GM23338 (cell line): ENCODE data around the gene TSPAN4. TPM values are rescaled to one million over a fixed set of nuclear protein-coding genes. Genes with fewer than 3 reads are reported as not detected.
A peak's percentile ranks its signal among the peaks of the same experiment; 100 is the strongest.

ENCODE experiments used
- ATAC-seq: fragments of 200-7000 bp; cut with Tn5 transposase; 3 replicates; pipeline ENCODE4 v1.9.1; 2020
- DNase-seq: peaks from one replicate; pipeline ENCODE4 v3.0.0-alpha.2; 2015; ENCODE audit warnings: low spot score
- H2AFZ ChIP-seq: fragments of 200-600 bp; sonication (generic); 2 replicates; pipeline ENCODE4 v1.8.0; 2016; ENCODE audit warnings: antibody characterized with exemption, mild to moderate bottlenecking, moderate library complexity
- H3F3A ChIP-seq: fragments of 200-600 bp; sonication (generic); replicated peaks from 2 replicates; pipeline ENCODE4 v1.8.0; 2017; ENCODE audit warnings: antibody characterized with exemption, mixed run types, low read depth
- H3K27ac ChIP-seq: fragments of 200-600 bp; sonication (generic); 2 replicates; pipeline ENCODE4 v1.6.1; 2016; ENCODE audit warnings: low read depth
- H3K27me3 ChIP-seq: fragments of 200-600 bp; sonication (generic); 2 replicates; pipeline ENCODE4 v1.8.0; 2016; ENCODE audit warnings: mild to moderate bottlenecking, mixed run types, moderate library complexity; ENCODE audit not compliant: insufficient read depth
- H3K36me3 ChIP-seq: fragments of 200-600 bp; sonication (generic); 2 replicates; pipeline ENCODE4 v1.8.0; 2016; ENCODE audit warnings: mild to moderate bottlenecking; ENCODE audit not compliant: insufficient read depth
- H3K4me1 ChIP-seq: fragments of 200-600 bp; sonication (generic); 2 replicates; pipeline ENCODE4 v1.8.0; 2016; ENCODE audit warnings: mild to moderate bottlenecking, moderate library complexity; ENCODE audit not compliant: insufficient read depth
- H3K4me2 ChIP-seq: fragments of 200-600 bp; sonication (generic); 2 replicates; pipeline ENCODE4 v1.7.1; 2017; ENCODE audit warnings: mixed run types
- H3K4me3 ChIP-seq: fragments of 200-600 bp; sonication (generic); 2 replicates; pipeline ENCODE4 v1.6.1; 2016; ENCODE audit warnings: mixed run types
- H3K79me2 ChIP-seq: fragments of 200-600 bp; sonication (generic); replicated peaks from 2 replicates; pipeline ENCODE4 v1.8.0; 2017; ENCODE audit warnings: mild to moderate bottlenecking; ENCODE audit not compliant: insufficient read depth
- H3K9me2 ChIP-seq: fragments of 200-600 bp; sonication (generic); 2 replicates; pipeline ENCODE4 v1.8.0; 2017; ENCODE audit not compliant: insufficient read depth
- H4K20me1 ChIP-seq: fragments of 200-600 bp; sonication (generic); replicated peaks from 2 replicates; pipeline ENCODE4 v1.8.0; 2017; ENCODE audit warnings: mild to moderate bottlenecking; ENCODE audit not compliant: insufficient read depth
- H3K27ac Mint-ChIP-seq: 2 replicates; pipeline ENCODE4 v1.8.0; 2020; ENCODE audit warnings: inconsistent platforms, mild to moderate bottlenecking, moderate library complexity, mixed read lengths
- H3K27me3 Mint-ChIP-seq: 3 replicates; pipeline ENCODE4 v1.8.0; 2022; ENCODE audit warnings: low read depth, mild to moderate bottlenecking, moderate library complexity, mixed read lengths, inconsistent platforms; ENCODE audit not compliant: insufficient read depth, poor library complexity
- H3K36me3 Mint-ChIP-seq: 3 replicates; pipeline ENCODE4 v1.8.0; 2021; ENCODE audit warnings: low read depth, mild to moderate bottlenecking, inconsistent platforms, moderate library complexity, mixed read lengths
- H3K4me1 Mint-ChIP-seq: 3 replicates; pipeline ENCODE4 v1.8.0; 2020; ENCODE audit warnings: mild to moderate bottlenecking, inconsistent platforms, mixed read lengths
- H3K4me3 Mint-ChIP-seq: 3 replicates; pipeline ENCODE4 v1.8.0; 2021; ENCODE audit warnings: moderate library complexity, mild to moderate bottlenecking, inconsistent platforms, mixed read lengths
- H3K9me3 Mint-ChIP-seq: 3 replicates; pipeline ENCODE4 v1.8.0; 2020; ENCODE audit warnings: moderate library complexity, mild to moderate bottlenecking, inconsistent platforms, mixed read lengths
- CREB1 ChIP-seq: fragments of 250-450 bp; sonication (Bioruptor Pico); IDR thresholded peaks from 2 replicates; pipeline ENCODE4 v1.5.0; 2020; ENCODE audit warnings: low read depth, mild to moderate bottlenecking, moderate library complexity
- EZH2 ChIP-seq: fragments of 200-600 bp; sonication (generic); IDR thresholded peaks from one replicate; pipeline ENCODE4 v1.8.0; 2017; ENCODE audit warnings: antibody characterized with exemption, mild to moderate bottlenecking, low read depth; ENCODE audit not compliant: unreplicated experiment
- JUNB ChIP-seq: IDR thresholded peaks from one replicate; pipeline ENCODE4 v1.6.1; 2016; ENCODE audit warnings: antibody characterized with exemption; ENCODE audit not compliant: unreplicated experiment
- POLR2AphosphoS5 ChIP-seq: IDR thresholded peaks from 2 replicates; pipeline ENCODE4 v1.6.1; 2016; ENCODE audit warnings: antibody characterized with exemption, low read depth
- STAT1 ChIP-seq: IDR thresholded peaks from one replicate; pipeline ENCODE4 v1.6.1; 2016; ENCODE audit warnings: antibody characterized with exemption; ENCODE audit not compliant: unreplicated experiment
- polyA plus RNA-seq: library from polyadenylated mRNA; unstranded; fragments of >200 nt; fragmentation: Nextera tagmentation; extraction: Ambion mirVana; gene quantifications from 2 replicates; pipeline ENCODE4 v1.2.1, GENCODE V29; 2016
- total RNA-seq: library from RNA; depleted of rRNA; stranded (reverse); fragments of >200 nt; shearing (Covaris generic); gene quantifications from 2 replicates; pipeline ENCODE4 v1.2.3, GENCODE V29; 2014
- TF ChIP-seq, protein P1 (sequence below): IDR thresholded peaks from one replicate; pipeline ENCODE4 v1.6.1; 2018; ENCODE audit warnings: antibody characterized with exemption; ENCODE audit not compliant: unreplicated experiment
- TF ChIP-seq, protein P2 (sequence below), 2 experiments: fragments of 200-600 bp in 1 of 2; sonication (generic) in 1 of 2; conservative IDR thresholded peaks; 2 replicates each; pipeline versions ENCODE4 v1.5.1 to v1.6.1; 2016 to 2017; ENCODE audit warnings: antibody characterized with exemption in 2 of 2, low read depth in 2 of 2, mild to moderate bottlenecking in 2 of 2, moderate library complexity in 1 of 2
- TF ChIP-seq, protein P3 (sequence below): fragments of 250-450 bp; sonication (Bioruptor Pico); IDR thresholded peaks from 2 replicates; pipeline ENCODE4 v1.5.0; 2020; ENCODE audit warnings: mild to moderate bottlenecking, moderate library complexity

The TSPAN4 gene
- total and polyA plus RNA-seq, 2 experiments from 2014 or later, result 76.8 to 150 TPM

DNA sequence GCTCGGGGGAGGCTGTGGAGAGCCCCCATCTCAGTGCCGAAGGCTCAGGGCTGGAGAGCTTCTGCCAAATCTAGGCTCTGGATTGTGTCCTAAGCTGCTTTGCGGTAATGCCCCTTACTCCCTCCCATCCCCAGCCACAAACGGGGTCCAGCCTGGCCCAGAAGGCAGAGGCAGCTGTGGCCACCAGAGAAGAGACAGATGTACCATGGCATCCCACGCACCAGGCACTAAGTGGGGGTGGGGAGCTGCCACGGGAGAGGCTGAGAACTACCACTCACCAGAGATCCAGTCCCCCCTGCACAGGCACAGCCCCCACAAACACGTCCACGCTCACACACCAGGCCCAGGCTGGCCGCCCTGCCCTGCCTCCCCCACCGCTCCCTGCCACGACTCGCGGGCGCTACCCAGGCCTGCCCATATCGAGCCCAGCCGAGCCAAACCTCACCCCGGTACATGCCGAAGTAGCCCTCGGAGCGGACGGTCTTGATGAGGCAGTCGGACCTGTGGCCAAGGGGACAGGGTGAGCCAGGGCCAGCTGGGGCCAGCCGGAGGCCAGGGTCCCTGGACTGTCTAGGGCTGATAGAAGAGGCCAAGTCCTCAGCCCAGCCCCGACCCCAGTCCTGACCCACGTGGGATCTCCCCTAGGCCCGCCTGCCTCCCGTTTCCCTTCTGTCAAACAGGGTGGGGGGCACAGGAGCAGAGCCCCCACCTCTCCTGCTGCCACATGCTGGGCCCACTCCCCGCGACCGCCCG is 48.5 kb upstream of the TSPAN4 start (continued):
- TF ChIP-seq, protein P1, sequence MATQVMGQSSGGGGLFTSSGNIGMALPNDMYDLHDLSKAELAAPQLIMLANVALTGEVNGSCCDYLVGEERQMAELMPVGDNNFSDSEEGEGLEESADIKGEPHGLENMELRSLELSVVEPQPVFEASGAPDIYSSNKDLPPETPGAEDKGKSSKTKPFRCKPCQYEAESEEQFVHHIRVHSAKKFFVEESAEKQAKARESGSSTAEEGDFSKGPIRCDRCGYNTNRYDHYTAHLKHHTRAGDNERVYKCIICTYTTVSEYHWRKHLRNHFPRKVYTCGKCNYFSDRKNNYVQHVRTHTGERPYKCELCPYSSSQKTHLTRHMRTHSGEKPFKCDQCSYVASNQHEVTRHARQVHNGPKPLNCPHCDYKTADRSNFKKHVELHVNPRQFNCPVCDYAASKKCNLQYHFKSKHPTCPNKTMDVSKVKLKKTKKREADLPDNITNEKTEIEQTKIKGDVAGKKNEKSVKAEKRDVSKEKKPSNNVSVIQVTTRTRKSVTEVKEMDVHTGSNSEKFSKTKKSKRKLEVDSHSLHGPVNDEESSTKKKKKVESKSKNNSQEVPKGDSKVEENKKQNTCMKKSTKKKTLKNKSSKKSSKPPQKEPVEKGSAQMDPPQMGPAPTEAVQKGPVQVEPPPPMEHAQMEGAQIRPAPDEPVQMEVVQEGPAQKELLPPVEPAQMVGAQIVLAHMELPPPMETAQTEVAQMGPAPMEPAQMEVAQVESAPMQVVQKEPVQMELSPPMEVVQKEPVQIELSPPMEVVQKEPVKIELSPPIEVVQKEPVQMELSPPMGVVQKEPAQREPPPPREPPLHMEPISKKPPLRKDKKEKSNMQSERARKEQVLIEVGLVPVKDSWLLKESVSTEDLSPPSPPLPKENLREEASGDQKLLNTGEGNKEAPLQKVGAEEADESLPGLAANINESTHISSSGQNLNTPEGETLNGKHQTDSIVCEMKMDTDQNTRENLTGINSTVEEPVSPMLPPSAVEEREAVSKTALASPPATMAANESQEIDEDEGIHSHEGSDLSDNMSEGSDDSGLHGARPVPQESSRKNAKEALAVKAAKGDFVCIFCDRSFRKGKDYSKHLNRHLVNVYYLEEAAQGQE, result no peak

DNA sequence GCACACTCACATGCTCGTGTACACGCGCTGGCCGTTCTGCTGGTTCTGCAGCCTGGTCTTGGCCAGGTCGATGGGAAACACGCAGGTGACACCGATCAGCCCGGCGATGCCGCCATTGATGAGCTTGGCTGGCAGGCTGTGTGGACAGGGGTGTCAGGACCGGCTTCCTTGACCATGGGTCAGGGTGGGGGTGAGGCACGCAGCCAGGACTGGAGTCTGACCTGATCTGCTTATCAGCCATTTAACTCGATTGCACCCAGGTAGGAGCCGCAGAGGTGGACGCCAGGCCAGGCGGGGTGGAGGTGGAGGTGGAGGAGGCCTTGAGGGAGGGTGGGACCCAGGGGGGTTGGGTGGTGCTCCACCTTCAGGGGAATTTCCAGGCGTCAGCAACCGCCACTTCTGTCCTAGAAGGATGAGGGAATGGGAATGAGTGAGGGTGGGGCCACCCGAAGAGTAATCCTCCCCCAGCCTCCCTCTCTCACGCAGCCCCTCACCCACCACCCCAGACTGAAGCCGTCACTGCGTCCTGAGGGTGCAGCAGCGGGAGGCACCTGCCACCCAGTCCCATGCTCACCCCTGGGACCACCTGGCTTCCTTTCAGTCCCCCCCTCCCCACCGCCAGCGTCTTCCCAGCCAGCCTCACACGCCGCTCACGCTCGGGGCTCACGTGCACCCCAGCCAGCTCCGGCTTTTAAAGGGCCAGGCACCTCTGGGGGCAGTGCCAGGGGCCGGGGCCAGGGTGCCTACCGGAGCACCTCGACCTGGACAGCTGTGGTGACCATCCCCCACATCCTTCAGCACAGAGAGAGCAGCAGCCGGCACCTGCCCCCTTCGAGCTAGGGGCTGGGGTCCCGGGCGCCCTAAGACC is 47.7 kb upstream of the TSPAN4 start:
- Histone ChIP-seq H3K9me2 (no peaks in the 10 kb centered on the region), H3K27me3 (no peaks in the 10 kb centered on the region), H3K4me3 (no peak overlapping the region), H3K27ac (peak overlapping the region; percentile 50; the same call in 1 of the 2 replicates), H3K4me2 (no peak overlapping the region), H3F3A (peaks cover 24% of the 10 kb centered on the region), H3K4me1 (peaks cover 17% of the 10 kb centered on the region; the same call in 1 of the 2 replicates), H4K20me1 (peaks cover 3% of the 10 kb centered on the region; the same call in 1 of the 2 replicates), H3K79me2 (no peaks in the 10 kb centered on the region; the same call in 1 of the 2 replicates), H2AFZ (no peak overlapping the region), H3K36me3 (no peaks in the 10 kb centered on the region)
- Mint-ChIP-seq H3K27ac (no peak overlapping the region), H3K4me1 (peaks cover 26% of the 10 kb centered on the region), H3K9me3 (no peaks in the 10 kb centered on the region), H3K4me3 (no peak overlapping the region), H3K27me3 (peaks cover 10% of the 10 kb centered on the region), H3K36me3 (peaks cover 6% of the 10 kb centered on the region; the same call in 1 of the 3 replicates)
- no peak for DNase-seq
- no peak for ATAC-seq
- TF ChIP-seq CREB1, result no peak
- TF ChIP-seq JUNB, result no peak
- TF ChIP-seq POLR2AphosphoS5, result no peak
- TF ChIP-seq, protein P2, sequence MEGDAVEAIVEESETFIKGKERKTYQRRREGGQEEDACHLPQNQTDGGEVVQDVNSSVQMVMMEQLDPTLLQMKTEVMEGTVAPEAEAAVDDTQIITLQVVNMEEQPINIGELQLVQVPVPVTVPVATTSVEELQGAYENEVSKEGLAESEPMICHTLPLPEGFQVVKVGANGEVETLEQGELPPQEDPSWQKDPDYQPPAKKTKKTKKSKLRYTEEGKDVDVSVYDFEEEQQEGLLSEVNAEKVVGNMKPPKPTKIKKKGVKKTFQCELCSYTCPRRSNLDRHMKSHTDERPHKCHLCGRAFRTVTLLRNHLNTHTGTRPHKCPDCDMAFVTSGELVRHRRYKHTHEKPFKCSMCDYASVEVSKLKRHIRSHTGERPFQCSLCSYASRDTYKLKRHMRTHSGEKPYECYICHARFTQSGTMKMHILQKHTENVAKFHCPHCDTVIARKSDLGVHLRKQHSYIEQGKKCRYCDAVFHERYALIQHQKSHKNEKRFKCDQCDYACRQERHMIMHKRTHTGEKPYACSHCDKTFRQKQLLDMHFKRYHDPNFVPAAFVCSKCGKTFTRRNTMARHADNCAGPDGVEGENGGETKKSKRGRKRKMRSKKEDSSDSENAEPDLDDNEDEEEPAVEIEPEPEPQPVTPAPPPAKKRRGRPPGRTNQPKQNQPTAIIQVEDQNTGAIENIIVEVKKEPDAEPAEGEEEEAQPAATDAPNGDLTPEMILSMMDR (conservative IDR thresholded peaks at IDR 0.05; ENCODE audit: low read depth in 2 of 2), result no peak
- TF ChIP-seq, protein P3, sequence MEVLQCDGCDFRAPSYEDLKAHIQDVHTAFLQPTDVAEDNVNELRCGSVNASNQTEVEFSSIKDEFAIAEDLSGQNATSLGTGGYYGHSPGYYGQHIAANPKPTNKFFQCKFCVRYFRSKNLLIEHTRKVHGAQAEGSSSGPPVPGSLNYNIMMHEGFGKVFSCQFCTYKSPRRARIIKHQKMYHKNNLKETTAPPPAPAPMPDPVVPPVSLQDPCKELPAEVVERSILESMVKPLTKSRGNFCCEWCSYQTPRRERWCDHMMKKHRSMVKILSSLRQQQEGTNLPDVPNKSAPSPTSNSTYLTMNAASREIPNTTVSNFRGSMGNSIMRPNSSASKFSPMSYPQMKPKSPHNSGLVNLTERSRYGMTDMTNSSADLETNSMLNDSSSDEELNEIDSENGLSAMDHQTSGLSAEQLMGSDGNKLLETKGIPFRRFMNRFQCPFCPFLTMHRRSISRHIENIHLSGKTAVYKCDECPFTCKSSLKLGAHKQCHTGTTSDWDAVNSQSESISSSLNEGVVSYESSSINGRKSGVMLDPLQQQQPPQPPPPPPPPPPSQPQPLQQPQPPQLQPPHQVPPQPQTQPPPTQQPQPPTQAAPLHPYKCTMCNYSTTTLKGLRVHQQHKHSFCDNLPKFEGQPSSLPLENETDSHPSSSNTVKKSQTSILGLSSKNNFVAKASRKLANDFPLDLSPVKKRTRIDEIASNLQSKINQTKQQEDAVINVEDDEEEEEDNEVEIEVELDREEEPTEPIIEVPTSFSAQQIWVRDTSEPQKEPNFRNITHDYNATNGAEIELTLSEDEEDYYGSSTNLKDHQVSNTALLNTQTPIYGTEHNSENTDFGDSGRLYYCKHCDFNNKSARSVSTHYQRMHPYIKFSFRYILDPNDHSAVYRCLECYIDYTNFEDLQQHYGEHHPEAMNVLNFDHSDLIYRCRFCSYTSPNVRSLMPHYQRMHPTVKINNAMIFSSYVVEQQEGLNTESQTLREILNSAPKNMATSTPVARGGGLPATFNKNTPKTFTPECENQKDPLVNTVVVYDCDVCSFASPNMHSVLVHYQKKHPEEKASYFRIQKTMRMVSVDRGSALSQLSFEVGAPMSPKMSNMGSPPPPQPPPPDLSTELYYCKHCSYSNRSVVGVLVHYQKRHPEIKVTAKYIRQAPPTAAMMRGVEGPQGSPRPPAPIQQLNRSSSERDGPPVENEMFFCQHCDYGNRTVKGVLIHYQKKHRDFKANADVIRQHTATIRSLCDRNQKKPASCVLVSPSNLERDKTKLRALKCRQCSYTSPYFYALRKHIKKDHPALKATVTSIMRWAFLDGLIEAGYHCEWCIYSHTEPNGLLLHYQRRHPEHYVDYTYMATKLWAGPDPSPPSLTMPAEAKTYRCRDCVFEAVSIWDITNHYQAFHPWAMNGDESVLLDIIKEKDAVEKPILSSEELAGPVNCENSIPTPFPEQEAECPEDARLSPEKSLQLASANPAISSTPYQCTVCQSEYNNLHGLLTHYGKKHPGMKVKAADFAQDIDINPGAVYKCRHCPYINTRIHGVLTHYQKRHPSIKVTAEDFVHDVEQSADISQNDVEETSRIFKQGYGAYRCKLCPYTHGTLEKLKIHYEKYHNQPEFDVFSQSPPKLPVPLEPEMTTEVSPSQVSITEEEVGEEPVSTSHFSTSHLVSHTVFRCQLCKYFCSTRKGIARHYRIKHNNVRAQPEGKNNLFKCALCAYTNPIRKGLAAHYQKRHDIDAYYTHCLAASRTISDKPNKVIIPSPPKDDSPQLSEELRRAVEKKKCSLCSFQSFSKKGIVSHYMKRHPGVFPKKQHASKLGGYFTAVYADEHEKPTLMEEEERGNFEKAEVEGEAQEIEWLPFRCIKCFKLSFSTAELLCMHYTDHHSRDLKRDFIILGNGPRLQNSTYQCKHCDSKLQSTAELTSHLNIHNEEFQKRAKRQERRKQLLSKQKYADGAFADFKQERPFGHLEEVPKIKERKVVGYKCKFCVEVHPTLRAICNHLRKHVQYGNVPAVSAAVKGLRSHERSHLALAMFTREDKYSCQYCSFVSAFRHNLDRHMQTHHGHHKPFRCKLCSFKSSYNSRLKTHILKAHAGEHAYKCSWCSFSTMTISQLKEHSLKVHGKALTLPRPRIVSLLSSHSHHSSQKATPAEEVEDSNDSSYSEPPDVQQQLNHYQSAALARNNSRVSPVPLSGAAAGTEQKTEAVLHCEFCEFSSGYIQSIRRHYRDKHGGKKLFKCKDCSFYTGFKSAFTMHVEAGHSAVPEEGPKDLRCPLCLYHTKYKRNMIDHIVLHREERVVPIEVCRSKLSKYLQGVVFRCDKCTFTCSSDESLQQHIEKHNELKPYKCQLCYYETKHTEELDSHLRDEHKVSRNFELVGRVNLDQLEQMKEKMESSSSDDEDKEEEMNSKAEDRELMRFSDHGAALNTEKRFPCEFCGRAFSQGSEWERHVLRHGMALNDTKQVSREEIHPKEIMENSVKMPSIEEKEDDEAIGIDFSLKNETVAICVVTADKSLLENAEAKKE, result no peak
- no peak for TF ChIP-seq EZH2
- TF ChIP-seq STAT1, result no peak
